Colonic mucosa (tissue), 4 donors: ENCODE measurements around the gene ZNF160. TPM values are rescaled to one million over a fixed set of nuclear protein-coding genes. Genes with fewer than 3 reads are reported as not detected.

Source experiments
- DNase-seq: peaks from one replicate; pipeline ENCODE4 v3.0.0-alpha.2; 2020
- H3K27ac ChIP-seq: fragments of 200-600 bp; one replicate; pipeline ENCODE4 v1.8.0; 2021
- H3K27me3 ChIP-seq: fragments of 200-600 bp; one replicate; pipeline ENCODE4 v1.8.0; 2021
- H3K36me3 ChIP-seq: fragments of 200-600 bp; one replicate; pipeline ENCODE4 v1.8.0; 2021
- H3K4me1 ChIP-seq: fragments of 200-600 bp; one replicate; pipeline ENCODE4 v1.8.0; 2021; ENCODE audit warnings: mild to moderate bottlenecking
- H3K4me3 ChIP-seq: fragments of 200-600 bp; one replicate; pipeline ENCODE4 v1.8.0; 2021
- H3K9ac ChIP-seq, 2 donors: one replicate each; pipeline ENCODE4 v1.7.0; 2013; ENCODE audit warnings: control low read depth in 2 of 2, low read depth in 2 of 2, low read length in 2 of 2
- H3K9me3 ChIP-seq: fragments of 200-600 bp; one replicate; pipeline ENCODE4 v1.8.0; 2021
- intact Hi-C: fragments of 100-400 bp; cut with DNase I; formaldehyde crosslinking; loops from one replicate; pipeline ENCODE4 v1.14.1; 2022
- total RNA-seq, 2 donors: library from RNA; stranded (reverse); fragmentation: NEBNext Ultra II Directional in 1 of 2; extraction: Animal tissue kit (Norgen Biotek cat#: 25700) in 1 of 2; gene quantifications; one replicate each; pipeline ENCODE4 v1.2.1, GENCODE V29; 2021
- TF ChIP-seq, protein P1 (sequence below): fragments of 200-600 bp; IDR thresholded peaks from one replicate; pipeline ENCODE4 v1.8.0; 2022; ENCODE audit warnings: antibody characterized with exemption, mild to moderate bottlenecking
- donor health status: healthy.
- donor health status: DM: no; HTN: no; CAD: no.
- donor health status: DM: no; HTN: no; CAD: no.

The ZNF160 gene
- total RNA-seq, 2 donors from 2014 or later, result 15.5 to 20.9 TPM

DNA sequence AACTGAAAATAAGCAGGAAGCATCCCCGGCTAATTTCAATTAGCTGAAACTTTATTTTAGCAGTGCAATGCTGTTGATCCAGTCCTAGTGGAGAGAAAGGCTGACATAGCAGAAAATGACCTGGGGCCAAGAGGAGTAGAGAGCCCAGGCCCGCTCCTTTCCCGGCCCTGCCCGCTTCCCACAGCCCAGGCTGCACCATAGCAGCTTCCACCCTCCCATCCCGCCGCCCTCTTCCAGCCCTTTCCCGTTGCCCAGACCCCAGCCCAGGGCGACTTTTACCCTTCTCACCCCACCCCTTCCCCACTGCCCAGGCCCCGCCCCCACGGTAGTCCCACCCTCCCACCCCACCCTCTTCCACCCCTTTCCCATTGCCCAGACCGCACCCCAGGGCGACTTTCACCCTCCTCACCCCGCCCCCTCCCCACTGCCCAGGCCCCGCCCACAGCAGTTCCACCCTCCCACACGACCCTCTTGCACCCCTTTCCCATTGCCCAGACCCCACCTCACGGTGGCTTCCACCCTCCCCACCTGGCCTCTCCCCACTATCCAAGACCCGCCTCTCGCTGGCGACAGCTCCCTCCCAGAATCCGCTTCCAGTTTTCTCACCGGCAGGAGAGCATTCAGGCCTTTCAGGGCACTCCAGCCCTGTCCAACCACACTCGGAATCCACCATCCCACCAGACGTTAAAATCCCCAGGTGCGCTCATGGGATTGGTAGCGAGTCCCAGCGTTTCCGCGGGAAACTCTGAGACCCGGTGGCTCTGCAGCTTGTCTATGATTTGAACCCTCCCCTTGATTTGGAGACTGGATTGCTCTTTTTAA is 8.3 kb downstream of the ZNF160 start:
- no peaks in the 10 kb centered on the region for H3K4me1 ChIP-seq
- no peak overlapping the region for H3K9ac ChIP-seq
- intact Hi-C loops, result no loop called here
- no peak for DNase-seq
- H3K9me3 ChIP-seq, result no peaks in the 10 kb centered on the region
- no peak overlapping the region for H3K27ac ChIP-seq
- H3K27me3 ChIP-seq, result no peaks in the 10 kb centered on the region
- TF ChIP-seq, protein P1, sequence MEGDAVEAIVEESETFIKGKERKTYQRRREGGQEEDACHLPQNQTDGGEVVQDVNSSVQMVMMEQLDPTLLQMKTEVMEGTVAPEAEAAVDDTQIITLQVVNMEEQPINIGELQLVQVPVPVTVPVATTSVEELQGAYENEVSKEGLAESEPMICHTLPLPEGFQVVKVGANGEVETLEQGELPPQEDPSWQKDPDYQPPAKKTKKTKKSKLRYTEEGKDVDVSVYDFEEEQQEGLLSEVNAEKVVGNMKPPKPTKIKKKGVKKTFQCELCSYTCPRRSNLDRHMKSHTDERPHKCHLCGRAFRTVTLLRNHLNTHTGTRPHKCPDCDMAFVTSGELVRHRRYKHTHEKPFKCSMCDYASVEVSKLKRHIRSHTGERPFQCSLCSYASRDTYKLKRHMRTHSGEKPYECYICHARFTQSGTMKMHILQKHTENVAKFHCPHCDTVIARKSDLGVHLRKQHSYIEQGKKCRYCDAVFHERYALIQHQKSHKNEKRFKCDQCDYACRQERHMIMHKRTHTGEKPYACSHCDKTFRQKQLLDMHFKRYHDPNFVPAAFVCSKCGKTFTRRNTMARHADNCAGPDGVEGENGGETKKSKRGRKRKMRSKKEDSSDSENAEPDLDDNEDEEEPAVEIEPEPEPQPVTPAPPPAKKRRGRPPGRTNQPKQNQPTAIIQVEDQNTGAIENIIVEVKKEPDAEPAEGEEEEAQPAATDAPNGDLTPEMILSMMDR, result no peak
- peaks cover 8% of the 10 kb centered on the region for H3K36me3 ChIP-seq
- H3K4me3 ChIP-seq, result no peak overlapping the region

DNA sequence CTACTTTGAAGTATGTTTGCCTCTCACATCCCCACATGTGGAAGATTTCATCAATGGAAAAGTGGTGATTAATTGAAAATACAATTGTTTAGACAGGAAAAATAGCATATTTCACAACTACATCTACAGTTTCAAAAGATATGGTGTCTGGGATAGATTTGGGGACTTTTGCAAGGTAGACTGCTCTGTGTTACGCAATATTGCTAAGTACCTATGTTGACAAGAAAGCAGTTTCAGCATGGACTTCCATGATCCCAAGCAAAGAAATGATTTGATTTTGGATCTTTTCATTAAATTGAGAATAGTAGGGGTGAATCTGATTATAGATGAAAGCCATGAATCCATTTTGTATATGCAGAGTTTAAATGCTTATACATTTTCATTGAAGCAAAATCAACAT is 10.5 kb downstream of the ZNF160 start:
- Histone ChIP-seq H3K9ac (no peak overlapping the region), H3K27ac (no peak overlapping the region), H3K4me3 (no peak overlapping the region), H3K9me3 (no peaks in the 10 kb centered on the region), H3K4me1 (no peaks in the 10 kb centered on the region), H3K27me3 (no peaks in the 10 kb centered on the region), H3K36me3 (peaks cover 14% of the 10 kb centered on the region)
- DNase-seq, result no peak
- intact Hi-C loops, result no loop called here
- TF ChIP-seq, protein P1, result no peak

DNA sequence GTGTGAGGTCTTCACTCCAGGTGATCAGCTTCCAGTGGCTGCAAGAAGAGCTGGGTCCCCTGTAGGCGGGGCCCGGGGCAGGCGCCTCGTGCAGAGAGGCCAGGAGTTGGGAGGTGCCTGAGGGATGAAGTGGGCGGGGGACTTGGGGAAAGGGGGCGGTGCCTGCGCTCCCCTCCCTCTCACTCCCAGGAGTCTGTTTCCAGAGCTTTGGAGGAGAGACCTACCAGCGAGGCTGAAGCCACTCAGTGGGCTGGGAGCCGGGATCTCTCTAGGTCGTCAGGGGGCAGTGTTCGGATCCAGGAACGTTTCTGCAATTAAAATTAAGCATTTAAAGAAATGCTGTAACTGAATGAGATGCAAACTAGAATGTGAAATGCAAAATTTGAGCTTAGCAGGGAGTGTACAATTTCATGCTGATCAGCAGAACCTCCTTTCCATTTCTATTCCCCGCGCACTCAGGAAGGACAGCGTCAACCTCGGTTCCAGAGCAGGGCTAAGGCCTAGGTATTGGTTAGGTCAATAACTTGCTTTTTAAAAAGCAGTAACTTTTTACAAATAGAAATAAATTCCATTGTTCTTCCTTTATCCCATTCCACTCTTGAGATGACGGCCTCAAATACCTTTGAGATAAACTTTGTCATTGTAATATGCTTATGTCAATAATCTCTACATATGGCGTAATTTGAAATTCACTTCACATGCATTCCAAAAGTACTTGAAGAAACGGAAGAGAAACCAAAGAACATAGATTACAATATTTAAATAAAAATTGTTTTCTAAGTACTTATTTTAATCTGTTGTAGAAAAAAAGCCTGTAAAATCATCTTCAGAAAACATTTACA is 11.6 kb downstream of the ZNF160 start:
- no peaks in the 10 kb centered on the region for H3K27me3 ChIP-seq
- H3K36me3 ChIP-seq, result peaks cover 14% of the 10 kb centered on the region
- H3K27ac ChIP-seq, result no peak overlapping the region
- H3K9me3 ChIP-seq, result no peaks in the 10 kb centered on the region
- intact Hi-C loops, result no loop called here
- H3K4me3 ChIP-seq, result no peak overlapping the region
- no peak for DNase-seq
- no peaks in the 10 kb centered on the region for H3K4me1 ChIP-seq
- TF ChIP-seq, protein P1, result no peak
- no peak overlapping the region for H3K9ac ChIP-seq

DNA sequence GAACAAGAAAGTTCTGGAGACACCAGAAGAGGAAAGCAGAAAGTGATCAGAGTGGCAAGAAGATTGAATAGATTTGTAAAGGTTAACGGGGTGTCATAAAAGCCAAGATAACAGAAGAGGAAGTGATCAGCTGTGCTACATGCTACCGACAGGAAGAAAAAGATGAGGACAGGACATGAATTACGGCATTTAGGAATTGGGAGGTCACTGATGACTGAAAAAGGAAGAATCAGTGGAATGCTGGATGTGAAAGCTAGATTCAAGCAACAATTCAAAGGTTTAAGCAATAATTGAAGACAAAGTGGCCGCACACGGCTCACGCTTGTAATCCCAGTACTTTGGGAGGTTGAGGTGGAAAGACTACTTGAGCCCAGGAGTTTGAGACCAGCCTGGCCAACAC is 15.1 kb downstream of the ZNF160 start:
- Histone ChIP-seq H3K27ac (no peak overlapping the region), H3K36me3 (peaks cover 14% of the 10 kb centered on the region), H3K27me3 (no peaks in the 10 kb centered on the region), H3K4me3 (no peak overlapping the region), H3K9ac (no peak overlapping the region), H3K9me3 (no peaks in the 10 kb centered on the region), H3K4me1 (no peaks in the 10 kb centered on the region)
- DNase-seq, result no peak
- TF ChIP-seq, protein P1, result no peak
- intact Hi-C loops, result no loop called here

DNA sequence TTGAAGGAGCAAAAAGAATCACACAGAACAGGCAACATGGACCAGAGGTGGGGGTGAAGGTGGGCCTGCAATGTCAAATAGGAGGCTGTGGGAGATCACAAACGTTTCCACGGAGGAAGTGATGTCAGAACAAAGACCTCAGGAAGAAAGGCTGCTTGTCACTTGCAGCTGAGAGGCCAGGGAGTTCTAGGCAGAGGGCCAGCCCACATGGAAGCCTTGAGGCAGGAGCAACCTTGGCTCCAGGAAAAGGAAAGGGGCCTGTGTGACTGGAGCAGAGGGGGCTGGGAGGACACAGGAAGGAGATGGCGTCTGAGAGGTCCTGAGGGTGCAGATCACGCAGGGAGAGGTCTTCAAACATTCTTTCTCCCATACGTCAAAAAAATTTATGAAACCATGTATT is 16.3 kb downstream of the ZNF160 start:
- H3K36me3 ChIP-seq, result peaks cover 14% of the 10 kb centered on the region

More for the DNA sequence above, 16.3 kb downstream of the ZNF160 start:
- no peaks in the 10 kb centered on the region for H3K27me3 ChIP-seq
- intact Hi-C loops, result no loop called here
- TF ChIP-seq, protein P1, result no peak
- H3K9ac ChIP-seq, result no peak overlapping the region
- H3K4me1 ChIP-seq, result no peaks in the 10 kb centered on the region
- H3K9me3 ChIP-seq, result no peaks in the 10 kb centered on the region
- no peak for DNase-seq
- H3K27ac ChIP-seq, result no peak overlapping the region
- no peak overlapping the region for H3K4me3 ChIP-seq
